Smooth muscle cell of the brain vasculature (primary cell): ENCODE measurements around the gene CCDC142.
A peak's percentile ranks its signal among the peaks of the same experiment; 100 is the strongest.
"Not testable (repeated sequence)": the region's sequence is repeated elsewhere in the genome, so short reads cannot be mapped to it uniquely, and the experiment has no call there.

Source experiments
- DNase-seq: peaks from one replicate; pipeline ENCODE4 v3.0.0-alpha.2; 2012; ENCODE audit warnings: low read depth, low spot score

The CCDC142 gene

DNA sequence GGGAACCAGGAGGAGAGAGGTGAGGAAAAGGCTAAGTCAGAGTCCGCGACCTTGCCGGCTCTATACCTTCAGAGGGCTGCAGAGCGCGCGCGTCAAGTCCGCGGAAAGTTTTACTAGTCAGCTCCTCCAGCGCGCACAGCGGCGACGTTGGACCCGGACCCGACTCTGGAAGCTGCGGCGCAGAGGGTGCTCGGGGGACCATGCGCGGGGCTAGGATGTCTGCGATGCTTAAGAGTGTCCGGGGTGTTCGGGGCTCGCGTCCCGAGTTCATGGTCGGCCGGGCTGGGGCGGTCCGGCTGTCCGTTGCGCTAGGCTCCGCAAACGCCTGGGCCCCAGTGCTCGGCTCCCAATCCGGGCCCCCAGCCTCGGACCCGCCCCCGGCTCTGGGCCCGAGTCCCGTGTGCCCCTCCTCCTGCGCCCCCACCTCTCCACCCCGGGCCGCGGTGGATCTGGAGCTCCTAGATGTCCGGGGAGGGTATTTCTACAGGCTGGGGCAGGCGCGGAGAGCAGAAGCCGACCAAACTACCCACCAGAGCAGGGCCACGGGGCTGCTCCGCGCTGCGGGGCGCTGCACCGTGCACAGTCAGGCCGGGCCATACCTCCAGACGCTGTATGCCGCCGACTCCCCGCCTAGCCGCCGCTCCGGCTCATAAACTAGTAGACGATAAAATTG, 16.6 kb upstream of the CCDC142 start, which contains the start of gene LBX2:
Gene LBX2, minus strand, starts transcription at position 337 of the 673 bp plus-strand sequence. Its CDS starts 66 bp downstream, at position 271.
- no peak for DNase-seq

DNA sequence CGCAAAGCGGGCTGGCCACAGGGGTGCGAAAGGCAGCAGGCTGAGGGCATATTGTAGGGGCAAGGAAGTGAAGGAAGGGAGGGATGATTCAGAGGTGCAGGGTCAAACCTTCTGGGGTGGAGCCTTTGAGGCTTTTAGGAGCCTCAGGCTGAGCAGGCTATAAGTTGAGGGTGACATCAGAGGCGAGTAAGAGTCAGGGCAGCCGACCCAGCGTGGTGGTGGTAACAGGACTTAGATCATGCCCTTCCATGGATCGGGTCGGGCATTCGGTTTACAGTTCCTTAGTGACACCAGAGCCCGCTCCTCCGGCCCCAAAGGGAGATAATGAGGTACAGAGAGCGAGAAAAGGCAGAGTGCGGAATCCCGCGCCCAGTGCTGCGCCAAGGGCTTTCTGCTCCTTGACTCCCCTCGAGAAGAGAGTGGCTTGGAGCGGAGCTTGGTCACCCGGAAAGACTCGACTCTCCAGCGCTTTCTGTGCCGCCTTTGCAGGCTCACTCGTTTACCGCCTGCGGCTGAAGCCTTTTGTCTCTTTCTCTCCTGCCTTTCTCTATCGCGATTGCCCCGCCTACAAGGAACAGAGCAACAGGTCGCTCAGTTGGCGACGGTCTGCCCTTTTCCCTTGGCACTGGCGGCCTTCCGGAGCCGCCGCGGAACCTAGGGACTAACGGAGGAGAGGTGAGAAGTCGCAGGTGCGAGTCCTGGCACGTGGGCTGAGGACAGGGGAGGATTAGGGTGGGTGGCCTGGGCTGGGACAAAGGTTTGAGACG, 15.9 kb upstream of the CCDC142 start:
- DNase-seq: no peak

DNA sequence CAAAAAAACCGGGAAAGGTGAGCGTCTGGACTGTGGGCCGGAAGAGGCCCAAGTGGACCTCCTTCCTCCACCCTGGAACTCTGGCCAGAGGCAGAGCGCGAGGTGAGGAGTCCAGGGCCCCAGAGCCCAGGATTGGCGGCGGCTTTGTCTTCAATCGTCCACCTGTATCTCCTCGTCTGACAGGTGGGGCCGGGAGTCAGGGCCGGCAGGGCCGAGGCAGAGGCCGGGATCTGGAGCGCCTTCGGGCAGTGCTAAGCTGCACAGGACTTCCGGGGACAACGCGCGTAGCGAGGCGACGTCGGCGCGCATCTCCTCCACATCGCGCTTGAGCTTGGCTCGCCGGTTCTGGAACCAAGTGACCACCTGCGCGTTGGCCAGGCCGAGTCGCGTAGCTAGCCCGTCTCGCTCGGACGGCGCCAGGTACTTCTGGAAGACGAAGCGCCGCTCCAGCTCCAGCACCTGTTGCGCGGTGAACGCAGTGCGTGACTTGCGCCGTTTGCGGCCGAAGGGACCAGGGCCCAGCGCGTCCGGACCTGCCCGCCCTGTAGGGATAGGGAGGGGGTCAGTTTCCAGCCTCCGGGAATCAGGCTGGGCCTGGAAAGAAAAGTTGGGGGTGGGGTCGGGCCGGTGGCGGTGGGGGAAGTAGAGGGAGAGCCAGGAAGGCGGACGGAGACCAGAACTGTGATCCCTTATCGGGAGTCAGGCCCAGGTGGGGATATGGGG, 15.1 kb upstream of the CCDC142 start:
- DNase-seq: no peak

DNA sequence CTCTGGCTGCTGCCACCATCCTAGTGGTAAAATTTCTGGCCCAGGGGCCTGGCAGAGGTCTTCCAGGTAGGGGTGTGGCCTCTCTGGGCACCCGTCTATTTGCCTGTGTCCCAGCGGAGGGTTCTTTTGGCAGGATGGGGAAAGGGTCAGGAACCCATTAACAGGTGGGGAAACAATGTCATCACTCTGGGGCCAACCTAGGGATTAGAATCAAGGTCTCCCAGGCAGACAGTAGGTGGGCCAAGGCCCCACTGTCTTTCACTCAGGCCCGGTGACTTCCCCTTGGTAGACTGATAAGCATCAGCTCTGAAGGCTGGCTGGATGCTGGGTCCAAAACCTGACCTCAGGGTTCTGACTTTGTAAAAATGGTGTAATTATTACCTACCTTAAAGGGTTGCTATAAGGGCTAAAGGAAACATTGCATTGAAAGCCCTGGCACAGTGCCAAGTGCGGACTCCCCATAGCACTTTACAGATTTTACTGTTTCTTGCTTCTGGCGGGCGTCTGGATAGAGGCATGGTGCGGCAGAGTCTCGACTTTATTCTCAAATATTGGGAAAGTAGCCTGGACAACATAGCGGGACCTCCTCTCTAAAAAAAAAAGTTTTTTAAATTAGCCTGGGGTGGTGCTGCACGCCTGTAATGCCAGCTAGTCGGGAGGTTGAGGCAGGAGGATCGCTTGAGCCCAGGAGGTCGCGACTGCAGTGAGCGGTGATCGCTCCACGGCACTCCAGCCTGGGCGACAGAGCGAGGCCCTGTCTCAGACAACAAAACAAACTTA, 14.4 kb upstream of the CCDC142 start:
- DNase-seq: no peak

DNA sequence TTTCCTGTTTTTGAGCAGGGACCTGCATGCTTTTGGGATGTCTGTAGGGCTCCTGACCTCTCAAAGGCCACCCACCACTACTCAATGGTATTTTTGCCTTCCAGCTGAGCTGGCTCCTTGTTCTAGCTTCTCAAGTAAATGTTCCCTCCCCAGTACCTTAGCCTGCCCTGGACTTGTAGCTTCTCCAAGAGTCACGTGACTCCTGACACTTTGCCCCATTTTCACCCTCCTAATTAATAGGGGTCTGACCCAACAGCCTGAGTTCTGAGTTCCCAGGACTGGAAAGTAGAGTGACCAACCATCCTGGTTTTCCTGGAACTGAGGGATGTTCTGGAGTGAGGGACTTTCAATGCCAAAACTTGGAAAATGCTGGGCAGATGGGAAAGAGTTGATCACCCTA, 12.6 kb upstream of the CCDC142 start:
- DNase-seq: no peak

DNA sequence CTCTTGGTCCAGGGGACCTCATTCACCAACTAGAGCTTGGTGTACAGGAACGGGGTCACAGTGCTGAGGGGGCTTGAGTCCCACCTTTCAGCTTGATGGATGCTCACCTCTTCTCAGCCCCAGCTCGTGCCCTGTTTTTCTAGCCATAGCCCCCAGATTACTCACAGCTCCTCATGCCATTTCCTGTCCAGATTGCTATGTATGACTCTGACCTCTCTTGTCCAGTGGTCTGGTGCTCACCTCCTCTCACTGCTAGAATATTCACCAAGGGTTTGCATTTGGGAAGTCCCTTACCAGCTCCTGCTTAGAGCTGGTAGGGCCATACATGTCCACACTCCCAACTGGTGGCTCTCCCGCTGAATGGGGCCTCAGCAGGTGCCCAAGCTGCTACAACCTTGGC, 10.7 kb upstream of the CCDC142 start:
- no peak for DNase-seq

DNA sequence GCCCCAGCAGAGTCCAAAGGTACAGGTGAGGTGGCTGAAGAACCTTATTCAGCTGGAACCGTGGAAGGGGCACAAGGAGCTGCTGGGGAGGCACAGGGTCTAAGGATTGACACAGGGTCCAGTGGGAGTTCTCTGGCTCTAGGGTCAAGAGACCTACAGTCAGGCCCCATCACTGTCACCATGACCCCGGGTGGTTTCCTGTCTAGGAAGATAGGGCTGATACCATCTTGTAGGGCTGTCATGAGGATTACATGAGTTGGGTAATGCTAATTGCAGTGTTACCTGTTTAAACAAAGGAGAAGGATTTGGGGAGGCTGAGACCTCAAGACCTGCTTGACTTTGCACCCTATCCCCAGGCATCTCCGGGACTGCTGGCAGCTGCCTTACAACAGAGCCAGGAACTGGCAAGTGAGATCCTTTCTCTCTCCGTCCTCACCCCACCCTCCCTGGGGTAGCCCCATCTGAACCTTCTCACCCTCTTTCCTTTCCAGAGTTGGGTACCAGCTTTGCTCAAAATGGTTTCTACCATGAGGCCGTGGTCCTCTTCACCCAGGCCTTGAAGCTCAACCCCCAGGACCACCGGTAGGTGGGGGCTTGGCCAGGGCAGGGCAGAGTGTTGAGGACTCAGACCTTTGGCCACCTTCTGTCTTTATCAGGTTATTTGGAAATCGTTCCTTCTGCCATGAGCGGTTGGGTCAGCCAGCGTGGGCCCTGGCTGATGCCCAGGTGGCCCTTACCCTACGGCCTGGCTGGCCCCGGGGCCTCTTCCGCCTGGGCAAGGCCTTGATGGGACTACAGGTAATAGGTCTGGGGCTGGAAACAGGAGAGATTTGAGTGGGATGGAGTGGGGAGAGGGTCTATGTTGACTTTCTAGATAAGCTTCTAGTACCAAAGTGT, 9.1 kb upstream of the CCDC142 start:
- DNase-seq: no peak

DNA sequence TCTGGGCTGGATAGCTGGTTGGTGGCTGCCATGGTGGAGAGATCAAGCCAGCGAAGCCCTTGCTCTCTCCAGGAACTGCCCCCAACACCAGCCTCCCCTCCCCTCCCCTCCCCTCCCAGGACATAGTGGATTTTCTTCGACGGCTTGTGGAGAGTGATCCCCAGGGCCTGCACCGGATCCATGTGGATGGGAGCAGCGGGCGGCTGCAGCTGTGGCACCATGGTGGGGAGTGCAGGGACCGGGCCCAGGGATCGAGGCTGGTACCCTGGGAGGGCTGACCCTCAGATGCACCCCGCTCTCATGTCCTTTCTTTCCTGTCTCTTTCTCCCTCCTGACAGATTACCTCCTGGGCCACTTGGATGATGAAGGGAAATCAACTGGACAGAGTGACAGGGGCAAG, 7.1 kb upstream of the CCDC142 start:
- DNase-seq: no peak

DNA sequence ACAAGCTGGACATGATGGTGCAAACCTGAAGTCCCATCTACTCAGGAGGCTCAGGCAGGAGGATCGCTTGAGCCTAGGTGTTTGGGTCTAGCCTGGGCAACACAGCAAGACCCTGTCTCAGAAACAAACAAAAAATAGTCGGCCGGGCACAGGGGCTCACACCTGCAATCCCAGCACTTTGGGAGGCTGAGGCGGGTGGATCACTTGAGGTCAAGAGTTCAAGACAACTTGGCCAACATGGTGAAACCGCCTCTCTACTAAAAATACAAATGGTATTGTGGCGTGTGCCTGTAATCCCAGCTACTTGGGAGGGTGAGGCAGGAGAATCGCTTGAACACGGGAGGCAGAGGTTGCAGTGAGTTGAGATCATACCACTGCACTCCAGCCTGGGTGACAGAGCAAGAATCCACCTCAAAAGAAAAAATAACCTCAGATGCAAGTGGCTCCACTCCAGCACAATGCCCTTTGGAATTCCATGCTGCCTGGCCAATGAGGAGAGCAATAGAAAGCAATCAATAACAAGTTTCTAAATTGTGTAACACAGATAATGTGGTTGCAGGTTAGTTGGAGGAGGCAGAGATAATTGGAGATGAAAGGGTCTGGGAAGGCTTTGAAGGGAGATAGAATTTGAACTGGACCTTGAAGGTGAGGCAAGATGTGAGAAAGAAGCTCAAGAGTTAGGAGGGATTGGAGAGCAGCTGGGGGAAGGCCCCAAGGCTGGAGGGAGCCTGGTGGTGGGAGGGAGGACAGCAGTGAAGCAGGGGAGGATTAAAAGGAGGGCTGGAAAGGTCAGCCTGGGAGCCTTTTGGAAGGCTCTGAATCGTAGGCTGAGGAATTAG, 6.1 kb upstream of the CCDC142 start:
- no peak for DNase-seq

DNA sequence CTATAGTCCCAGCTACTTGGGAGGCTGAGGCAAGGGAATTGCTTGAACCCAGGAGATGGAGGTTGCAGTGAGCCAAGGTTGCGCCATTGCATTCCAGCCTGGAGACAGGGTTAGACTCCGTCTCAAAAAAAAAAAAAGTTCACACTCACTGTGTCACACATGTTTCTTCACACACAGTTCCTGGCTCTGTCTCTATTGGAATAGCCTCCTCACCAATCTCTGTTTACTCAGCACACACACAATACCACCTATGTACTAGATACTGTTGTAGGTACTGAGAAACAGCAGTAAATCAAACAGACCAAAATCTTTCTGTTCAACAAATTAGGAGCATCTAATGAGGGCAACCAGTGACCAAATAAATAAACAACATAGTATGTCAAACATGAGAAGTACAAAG, 3.3 kb upstream of the CCDC142 start:
- DNase-seq: no peak

DNA sequence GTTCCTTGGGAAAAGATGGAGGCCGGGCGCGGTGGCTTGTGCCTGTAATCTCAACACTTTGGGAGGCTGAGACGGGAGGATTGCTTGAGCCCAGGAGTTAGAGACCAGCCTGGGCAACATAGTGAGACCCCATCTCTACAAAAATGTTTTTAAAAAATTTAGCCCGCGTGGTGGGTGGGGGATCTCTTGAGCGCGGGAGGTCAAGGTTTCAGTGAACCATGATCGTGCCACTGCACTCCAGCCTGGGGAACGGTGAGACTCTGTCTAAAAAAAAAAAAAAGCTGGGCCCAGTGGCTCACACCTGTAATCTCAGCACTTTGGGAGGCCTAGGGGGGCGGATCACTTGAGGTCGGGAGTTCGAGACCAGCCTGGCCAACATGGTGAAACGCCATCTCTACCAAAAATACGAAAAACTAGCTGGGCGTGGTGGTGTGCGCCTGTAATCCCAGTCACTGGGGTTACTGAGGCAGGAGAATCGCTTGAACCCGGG, 922 bp upstream of the CCDC142 start:
- DNase-seq: not testable (repeated sequence)

DNA sequence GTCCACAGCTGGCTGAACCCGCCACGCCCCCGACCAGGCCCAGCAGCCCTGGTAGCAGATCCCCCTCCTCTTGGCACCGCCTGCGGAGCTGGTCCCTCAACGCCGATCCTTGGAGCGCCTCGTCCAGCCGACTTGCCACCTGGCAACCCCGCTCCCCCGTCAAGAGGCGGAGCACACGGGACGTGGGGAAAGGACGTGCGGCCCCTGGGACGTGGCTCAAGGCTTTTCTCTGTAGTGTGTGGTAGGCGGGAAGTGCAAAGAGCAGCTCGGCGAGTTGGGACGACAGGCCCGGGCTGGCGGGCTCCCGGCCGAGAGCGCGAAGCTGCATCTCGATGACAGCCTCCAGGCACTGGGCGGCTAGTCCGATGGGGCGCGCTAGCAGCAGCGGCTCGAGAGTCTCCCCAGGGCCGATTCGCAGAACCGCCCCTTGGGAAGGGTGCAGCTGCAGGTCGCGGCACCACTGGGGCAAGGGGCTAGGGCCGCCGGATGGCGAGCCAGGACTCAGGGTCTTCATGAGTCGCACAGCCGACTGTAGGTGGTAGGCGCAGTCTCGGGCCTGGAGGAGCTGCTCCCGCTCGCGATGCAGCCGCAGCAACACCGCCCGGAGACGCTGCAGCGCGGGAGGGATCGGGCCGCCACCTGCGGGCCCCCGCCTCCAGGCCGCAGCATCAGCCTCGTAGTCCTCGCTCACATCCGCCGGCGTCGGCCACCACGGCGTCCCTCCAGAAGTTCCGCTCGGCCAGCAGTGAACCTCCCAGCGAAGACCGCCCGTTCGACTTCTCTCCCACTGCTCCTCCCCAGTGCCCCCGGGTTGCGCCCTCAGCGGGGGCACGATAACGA, 617 bp downstream of the CCDC142 start:
- DNase-seq: no peak

DNA sequence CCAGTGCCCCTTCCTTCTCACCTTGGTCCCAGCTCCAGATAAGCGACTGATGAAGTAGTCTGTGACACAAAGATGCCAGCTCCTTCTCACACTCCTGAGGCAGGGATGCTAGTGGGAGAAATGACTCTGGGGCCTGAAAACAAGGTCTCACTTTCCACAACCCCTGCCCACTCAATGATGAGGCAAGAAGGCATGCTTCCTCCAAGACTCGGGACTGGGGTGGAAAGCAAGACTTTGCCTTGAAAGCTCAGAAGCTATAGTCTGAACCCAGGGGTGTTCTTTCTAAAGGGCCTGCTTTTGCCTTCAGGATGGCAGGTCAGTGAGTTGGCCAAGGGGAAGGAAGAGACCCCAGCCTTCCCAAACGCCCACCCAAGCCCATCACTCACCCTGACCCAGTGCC, 1.4 kb downstream of the CCDC142 start:
- DNase-seq: no peak

DNA sequence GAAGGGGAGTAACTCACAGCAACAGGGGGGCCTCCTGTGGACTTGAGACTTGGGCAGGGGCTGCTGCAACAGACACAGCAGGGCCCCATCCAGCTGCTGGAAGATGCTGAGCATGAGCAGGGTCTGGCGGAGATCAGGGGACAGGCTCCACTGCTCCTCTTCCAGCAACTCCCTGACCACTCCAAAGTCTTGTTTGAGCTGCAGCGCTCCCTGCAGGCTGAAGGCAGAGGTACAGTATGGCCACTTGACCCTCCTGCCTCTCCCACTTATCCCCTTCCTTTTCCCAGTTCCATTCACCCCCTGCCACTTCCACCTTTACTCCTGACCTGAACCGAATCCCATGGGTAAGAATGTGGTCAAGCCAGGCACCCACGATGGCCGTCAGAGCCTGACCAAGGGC, 7.9 kb downstream of the CCDC142 start:
- no peak for DNase-seq

DNA sequence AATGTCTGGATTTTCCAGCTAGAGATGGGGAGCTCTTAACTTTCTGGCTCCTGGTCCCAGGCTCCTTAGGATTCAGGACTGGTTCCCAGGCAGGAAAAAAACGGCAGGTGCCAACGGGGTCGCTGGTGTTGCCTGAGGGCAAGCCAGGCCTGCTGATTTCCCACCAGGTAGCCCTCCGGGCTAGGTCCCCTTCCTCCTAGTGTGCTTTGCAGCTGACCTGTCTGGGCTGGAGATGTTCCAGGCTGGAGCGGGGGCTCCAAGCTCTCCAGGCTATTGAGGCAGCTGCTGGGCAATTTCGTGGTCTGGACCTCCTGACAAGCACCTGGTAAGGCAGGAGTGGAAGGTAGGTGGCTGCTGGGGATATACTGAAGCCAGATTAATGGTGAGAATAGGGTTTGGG, 8.3 kb downstream of the CCDC142 start:
- DNase-seq: no peak

DNA sequence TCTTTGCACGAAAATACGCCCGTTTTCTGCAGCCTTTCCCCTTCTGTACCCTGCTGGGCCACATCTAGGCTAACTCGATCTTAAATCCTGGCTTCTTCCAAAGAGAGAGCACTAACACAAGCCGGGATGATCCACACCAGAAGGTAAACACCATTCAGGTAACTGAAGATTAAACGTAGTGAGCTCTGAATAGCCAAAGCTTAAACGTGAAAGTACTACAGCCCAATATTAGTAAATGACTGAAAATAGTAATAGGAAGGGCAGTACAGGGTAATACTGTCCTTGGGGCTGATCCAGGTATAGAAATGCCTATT, 9.9 kb downstream of the CCDC142 start:
- no peak for DNase-seq

DNA sequence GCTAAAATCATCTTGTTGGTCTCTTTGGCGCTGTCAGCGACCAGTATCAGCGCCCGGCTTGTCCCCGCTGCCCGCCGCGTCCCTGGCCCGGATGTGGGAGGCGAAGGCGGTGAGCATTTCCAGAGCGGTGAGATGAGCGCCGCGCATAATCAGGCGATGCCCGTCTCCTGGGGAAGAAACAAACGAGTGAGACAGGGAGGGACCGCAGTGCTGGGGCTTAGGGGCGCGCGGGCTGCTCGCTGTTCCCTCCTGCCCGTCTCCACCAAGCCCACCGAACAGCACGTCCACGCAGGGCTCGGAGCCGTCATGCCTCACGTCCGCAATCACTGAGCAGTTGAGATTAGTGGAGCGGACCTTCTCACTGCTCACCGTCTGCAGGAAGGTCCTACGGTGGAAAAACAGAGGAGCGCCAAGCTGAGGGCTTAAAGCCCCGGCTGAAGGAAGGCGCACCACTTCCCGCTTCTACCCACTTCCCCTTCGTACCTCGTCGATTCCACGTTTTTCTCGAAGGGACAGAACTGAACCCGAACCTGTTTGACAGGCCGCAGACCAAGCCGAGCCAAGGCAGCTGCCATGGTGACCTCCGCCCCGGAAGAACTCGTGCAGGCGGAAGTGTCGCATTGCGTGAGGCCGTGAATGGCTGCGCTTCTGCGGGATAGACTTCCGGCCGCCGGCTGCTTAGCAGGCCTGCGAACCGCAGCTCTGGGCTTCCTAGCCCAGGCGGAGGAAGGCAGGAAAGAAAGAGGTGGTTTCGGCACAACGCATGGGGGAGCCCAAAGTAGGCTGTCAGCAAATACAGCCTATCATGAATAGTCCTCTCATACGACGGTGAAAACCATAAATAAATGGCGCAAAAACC, 10.5 kb downstream of the CCDC142 start, which contains the start of gene MRPL53:
Gene MRPL53, minus strand, starts transcription at position 595 of the 859 bp plus-strand sequence. Its CDS starts 20 bp downstream, at position 575.
- DNase-seq: peak; percentile 82
